Measurements from ENCODE around the gene CPVL.

DNA sequence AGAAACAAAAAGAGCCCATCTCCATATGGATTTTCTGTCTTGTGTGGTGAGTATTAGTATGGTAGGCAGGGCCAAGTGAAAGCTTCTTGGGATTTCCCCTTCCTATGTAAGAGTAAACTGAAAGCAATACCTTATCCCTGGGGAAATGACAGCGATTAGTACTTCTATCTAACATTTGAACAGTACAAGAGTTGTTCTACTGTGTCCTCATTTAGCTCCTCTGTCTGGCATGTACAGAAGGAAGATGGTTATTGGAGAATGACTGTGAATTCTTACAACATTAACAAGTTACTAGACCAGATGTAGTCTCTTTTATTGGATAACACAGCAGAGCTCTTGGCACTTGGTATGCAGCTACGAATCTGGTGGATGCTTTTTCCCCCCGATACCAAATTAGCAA, 170.3 kb downstream of the CPVL start:
- TF ChIP-seq, protein P1, sequence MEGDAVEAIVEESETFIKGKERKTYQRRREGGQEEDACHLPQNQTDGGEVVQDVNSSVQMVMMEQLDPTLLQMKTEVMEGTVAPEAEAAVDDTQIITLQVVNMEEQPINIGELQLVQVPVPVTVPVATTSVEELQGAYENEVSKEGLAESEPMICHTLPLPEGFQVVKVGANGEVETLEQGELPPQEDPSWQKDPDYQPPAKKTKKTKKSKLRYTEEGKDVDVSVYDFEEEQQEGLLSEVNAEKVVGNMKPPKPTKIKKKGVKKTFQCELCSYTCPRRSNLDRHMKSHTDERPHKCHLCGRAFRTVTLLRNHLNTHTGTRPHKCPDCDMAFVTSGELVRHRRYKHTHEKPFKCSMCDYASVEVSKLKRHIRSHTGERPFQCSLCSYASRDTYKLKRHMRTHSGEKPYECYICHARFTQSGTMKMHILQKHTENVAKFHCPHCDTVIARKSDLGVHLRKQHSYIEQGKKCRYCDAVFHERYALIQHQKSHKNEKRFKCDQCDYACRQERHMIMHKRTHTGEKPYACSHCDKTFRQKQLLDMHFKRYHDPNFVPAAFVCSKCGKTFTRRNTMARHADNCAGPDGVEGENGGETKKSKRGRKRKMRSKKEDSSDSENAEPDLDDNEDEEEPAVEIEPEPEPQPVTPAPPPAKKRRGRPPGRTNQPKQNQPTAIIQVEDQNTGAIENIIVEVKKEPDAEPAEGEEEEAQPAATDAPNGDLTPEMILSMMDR (conservative IDR thresholded peaks at IDR 0.05 in 1 of 2, IDR thresholded peaks at IDR 0.05 in 1 of 2; ENCODE audit: low read depth in 1 of 2, low read length in 2 of 2) = no peak
- no peak for TF ChIP-seq EZH2 (IDR thresholded peaks at IDR 0.05; ENCODE audit: low read length, missing control alignments)

Data from fibroblast of lung (primary cell).